ENCODE measurements around the gene LRRC9.

DNA sequence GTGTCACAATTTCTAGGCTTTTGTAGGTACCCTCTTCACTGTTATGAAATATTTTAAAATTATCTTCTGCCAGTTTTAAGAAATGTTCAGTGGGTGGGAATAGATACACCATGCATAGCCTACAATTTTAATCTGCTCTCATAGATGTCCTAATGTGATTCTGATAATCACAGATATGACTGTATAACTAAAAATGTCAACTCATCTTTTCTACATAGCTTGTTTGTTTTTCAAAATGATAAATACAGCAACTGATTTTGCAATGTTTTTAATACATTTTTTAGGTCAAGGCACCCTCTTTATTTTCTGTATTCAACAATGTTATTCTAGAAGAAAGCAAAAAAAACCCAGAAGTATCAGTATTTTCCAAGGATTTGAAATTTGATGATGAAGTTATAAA lies 61.6 kb downstream of the LRRC9 start:
- no peak for TF ChIP-seq CTCF (IDR thresholded peaks at IDR 0.05)
- TF ChIP-seq EP300 (IDR thresholded peaks at IDR 0.05) = no peak

Measured in esophagus muscularis mucosa (tissue), 3 donors.